Sigmoid colon (tissue), 4 donors: ENCODE data around the gene ADARB2.

ENCODE experiments used
- CTCF ChIP-seq, 4 experiments: fragments of 450-650 bp in 3 of 4; fragments of 200-600 bp in 1 of 4; IDR thresholded peaks; one replicate each; pipeline ENCODE4 v1.5.1; 2016 to 2019; ENCODE audit warnings: antibody characterized with exemption in 4 of 4, mild to moderate bottlenecking in 3 of 4, moderate library complexity in 2 of 4
- EP300 ChIP-seq, 4 donors: sonication (generic); formaldehyde crosslinking; IDR thresholded peaks; one replicate each; pipeline ENCODE4 v1.6.1; 2017; ENCODE audit warnings: antibody characterized with exemption in 4 of 4

- TF ChIP-seq CTCF (IDR thresholded peaks at IDR 0.05): no peak
- TF ChIP-seq EP300 (IDR thresholded peaks at IDR 0.05): no peak
These were observed 371.6 kb downstream of the ADARB2 start for GRCh38 chr10:1365540-1366321.
